Measurements from ENCODE around the gene S100A13.
A peak's percentile ranks its signal among the peaks of the same experiment; 100 is the strongest.
"Not testable (repeated sequence)": the region's sequence is repeated elsewhere in the genome, so short reads cannot be mapped to it uniquely, and the experiment has no call there.

The S100A13 gene

DNA sequence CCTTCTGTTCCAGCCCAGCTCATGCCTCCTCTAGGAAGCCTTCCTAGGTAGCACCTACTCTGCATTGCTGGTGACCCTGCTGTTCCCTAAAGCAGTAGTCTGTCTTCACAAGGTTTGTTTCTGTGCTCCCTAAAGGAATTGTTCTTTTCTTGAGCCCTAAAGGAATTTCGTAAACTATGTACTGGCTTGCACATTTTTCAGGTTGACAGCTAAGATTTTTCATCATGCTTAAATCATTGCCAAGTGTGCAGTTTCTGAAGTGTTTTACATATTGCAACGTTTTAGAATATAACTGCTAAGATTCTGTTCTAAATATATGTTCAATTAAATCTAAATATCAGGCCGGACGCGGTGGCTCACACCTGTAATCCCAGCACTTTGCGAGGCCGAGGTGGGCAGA is 27.5 kb downstream of the S100A13 start:
- no peak for DNase-seq

DNA sequence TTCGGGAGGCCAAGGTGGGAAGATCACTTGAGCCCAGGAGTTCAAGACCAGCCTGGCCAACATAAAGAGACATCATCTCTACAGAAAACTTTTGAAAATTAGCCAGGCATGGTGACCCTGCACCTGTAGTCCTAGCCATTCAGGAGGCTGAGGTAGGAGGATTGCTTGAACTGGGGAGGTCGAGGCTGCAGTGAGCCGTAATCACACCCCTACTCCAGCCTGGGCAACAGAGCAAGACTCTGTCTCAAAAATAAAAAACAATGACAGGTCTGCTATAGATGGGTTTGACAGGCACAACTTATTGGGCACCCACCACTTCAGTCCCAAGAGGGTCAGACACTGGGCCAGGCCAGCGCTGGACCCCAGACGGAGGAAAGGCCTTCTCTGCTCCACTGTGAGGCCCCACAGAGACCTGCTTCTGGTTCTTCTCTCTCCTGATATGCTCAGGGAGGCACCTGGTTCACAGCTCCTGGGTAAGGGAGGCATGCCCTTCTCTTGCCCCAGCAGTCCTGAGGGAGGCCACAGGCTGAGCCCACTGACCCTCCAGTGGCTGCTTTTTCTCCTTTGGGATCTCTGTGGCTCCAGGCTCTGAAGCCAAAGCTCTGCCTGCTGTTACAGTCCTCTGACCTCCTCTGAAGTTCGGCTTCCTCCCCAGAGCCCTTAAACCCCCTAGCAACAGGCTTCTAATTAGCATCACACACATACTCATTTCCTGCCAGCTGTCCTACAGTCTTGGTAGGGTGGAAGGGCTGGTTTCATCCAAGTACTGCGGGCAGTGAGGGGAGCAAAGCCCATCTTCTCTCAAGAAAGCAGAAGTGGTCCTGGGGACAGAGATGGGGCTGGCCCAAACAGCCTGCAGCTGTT is 28.8 kb downstream of the S100A13 start:
- DNase-seq, result no peak

DNA sequence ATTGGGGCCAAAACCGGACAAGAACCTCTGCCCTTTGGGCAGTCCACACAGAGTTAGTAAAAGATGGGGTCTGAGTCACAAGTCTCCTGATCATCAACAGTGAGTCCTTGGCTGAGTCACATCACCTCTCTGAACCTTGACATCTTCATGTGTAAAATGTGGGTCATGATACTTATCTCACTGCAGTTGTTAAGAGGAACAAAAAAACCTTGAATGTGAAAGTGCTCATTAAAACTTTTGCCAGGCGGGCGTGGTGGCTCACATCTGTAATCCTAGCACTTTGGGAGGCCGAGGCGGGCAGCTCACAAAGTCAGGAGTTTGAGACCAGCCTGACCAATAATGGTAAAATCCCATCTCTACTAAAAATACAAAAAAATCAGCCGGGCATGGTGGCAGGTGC is 30.1 kb downstream of the S100A13 start:
- DNase-seq, result no peak

DNA sequence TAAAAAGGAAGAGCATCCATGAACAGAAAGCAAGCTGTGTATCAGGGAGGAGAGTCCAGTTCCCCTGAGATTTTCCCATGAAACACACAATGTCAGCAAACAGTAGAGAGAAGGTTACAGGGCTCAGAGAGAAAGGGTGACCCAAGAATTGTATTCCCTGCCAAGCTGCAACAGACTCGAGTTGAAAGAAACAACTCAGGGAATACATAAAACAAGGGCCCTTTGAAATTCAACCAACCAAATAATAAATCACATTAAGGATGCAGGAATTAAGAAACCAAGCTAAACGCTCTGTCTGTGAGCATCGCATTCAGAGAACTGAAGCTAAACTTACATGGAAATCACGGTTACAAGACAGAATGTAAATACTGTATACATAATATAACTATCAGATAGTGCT is 34.6 kb downstream of the S100A13 start:
- peak; percentile 61 for DNase-seq

DNA sequence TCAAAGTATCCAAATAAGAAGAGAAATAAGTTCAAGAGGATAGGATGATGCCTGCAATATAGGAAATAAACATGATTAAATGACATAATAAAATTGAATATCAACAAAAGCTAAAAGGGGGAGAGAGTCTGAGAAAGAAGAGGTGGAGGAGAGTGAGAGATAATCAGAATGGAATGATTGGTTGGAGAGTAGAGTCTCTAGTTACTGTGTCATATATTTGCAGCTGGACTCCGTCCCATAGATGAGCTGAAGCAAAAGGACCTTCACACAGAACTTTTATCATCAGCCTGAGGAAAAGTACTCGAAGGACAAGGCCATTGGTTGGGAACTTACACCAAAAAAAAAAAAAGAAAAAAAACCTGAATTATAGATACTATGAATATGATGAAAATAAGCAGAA is 38.8 kb downstream of the S100A13 start:
- no peak for DNase-seq

DNA sequence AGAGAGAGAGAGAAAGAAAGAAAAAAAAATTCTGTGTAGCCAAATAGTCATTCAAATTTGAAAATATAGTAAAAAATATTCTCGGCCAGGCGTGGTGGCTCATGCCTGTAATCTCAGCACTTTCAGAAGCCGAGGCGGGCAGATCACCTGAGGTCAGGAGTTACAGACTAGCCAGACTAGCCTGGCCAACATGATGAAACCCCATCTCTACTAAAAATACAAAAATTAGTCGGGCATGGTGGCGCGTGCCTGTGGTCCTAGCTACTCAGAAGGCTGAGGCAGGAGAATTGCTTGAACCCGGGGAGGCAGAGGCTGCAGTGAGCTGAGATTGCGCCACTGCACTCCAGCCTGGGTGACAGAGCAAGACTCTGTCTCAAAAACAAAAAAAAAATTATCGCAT is 39.3 kb downstream of the S100A13 start:
- not testable (repeated sequence) for DNase-seq

DNA sequence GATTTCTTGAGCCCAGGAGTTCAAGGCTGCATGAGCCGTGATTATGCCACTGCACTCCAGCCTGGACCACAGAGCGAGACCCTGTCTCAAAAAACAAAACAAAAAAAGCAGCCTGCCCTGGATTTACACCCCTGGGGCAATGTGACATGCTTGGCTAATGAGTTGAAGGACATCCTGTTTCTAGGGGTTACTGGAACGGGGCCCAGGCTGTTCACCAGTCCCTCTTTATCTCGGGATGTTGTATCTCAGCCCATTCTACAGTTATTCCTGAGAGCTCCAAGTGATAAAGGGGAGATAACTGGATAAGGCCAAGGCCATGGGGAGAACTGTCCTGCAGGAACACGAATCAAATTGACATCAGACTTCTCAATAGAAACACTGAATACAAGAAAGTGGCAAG is 40.0 kb downstream of the S100A13 start:
- DNase-seq, result no peak

DNA sequence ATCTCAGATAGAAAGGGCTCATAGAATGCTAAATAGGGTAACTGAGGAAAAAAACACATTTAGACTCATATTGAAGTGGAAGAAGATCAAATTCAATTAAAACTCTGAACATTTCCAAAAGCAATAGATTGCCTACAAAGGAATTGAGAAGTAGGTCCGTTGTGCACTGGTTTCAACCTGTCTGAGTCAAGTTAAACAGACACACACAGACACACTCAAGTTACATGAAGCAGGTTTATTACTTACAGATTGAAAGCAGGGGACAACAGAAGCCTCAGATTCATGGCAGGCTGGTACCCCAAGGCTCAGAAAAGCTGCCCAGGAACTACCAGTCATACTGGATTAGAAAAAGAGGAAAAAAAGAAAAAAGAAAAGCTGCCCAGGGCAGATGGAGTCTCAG is 41.0 kb downstream of the S100A13 start:
- no peak for DNase-seq

DNA sequence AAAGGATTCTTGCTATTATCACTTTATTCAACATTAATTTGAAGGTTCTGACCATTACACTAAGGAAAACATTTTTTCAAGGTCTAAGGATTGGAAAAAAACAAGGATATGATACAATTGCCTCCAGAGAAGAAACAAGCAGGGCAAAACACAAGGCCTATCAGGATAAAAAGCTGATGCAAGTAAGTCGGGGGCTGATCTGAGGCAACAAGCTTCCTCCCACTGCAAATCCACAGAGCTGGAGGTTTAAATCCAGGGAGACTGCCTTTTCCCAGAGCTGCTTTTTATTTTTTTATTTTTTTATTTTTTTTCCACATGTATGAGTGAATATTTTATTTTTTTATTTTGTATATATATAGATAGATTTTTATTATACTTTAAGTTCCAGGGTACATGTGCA is 42.3 kb downstream of the S100A13 start:
- DNase-seq, result no peak

DNA sequence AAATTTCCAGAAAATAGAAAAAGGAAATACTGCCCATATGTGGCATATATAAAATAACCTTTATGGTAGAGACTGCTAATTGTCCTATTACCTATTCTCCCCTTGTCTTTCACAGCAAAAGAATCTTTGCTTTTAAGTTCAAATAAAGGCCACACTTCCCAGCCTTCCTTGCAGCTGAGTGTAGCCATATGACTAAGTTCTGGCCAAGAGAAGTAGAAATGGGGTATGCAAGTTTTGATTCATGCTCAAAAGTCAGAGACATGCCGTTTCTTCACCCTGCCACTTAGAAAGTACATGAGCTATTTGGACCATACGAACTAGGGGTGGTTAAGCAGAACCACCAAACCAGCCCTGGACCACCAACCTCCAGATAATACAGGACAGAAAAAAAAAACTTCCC is 43.3 kb downstream of the S100A13 start:
- DNase-seq, result no peak

DNA sequence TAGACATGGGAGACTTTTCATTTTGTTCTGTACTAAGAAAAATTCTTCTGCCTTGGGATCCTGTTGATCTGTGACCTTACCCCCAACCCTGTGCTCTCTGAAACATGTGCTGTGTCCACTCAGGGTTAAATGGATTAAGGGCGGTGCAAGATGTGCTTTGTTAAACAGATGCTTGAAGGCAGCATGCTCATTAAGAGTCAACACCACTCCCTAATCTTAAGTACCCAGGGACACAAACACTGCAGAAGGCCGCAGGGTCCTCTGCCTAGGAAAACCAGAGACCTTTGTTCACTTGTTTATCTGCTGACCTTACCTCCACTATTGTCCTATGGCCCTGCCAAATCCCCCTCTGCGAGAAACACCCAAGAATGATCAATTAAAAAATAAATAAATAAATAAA is 43.8 kb downstream of the S100A13 start:
- DNase-seq, result not testable (repeated sequence)

DNA sequence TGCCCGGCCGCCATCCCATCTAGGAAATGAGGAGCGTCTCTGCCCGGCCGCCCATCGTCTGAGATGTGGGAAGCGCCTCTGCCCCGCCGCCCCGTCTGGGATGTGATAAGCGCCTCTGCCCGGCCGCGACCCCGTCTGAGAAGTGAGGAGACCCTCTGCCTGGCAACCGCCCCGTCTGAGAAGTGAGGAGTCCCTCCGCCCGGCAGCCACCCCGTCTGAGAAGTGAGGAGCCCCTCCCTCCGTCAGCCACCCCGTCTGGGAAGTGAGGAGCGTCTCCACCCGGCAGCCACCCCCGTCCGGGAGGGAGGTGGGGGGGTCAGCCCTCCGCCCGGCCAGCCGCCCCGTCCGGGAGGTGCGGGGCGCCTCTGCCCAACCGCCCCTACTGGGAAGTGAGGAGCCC is 44.5 kb downstream of the S100A13 start:
- DNase-seq, result not testable (repeated sequence)

DNA sequence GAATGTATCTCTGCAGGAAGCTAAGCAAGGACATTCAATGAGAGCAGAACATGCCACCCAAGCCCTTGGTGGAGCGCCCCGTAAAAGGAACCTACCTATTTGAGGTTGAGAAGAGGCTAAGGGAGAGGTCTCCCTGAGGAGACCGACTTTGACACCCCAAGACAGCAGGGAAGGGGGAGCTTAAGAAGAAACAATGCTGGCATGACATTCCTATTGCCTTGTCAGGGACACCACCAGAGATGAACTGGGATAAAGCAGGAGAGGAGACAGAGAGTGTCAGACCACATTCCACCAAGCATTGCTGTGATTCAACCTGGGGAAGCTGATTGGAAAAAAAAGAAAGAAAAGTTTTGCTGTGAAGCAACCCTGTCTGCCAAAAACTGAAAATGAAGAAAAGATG is 48.4 kb downstream of the S100A13 start:
- DNase-seq, result no peak

DNA sequence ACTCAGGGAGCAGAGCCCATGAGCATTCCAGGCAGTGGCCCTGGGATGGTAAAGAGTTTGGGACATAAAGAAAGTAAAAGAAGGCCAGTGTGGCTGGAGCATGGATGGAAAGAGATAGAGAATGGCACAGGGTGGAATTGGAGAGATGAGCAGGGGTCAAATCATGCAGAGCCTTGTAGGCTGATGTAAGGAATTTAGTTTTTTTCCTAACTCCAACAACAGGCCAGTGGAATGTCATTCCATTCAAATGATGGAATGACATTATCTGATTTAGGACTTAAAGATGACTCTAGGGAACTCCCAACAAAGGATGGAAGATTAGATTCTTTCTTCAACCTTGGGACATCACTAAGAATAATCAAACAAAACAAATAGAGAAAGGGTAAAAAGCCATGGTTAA is 48.8 kb downstream of the S100A13 start:
- DNase-seq, result no peak

DNA sequence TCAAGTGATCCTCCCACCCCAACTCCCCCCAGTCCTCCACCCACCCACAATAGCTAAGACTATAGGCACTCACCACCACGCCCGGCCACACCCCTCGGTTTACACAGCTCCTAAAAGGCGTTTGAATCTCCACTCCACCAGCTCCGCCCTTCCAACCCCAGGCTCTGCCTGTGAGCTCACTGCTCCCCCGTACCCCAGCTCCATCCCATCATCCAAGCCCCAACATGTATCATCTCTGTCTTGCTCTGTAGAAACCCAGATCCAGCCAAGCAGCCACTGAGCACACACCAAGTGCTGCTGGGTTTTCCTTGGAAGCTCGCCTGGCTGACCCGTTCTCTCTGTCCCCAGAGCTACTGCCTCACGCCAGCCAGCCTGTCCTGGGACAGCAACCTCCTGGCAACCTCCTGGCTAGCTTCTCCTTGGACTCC is 49.7 kb downstream of the S100A13 start:
- DNase-seq, result peak; percentile 39

DNA sequence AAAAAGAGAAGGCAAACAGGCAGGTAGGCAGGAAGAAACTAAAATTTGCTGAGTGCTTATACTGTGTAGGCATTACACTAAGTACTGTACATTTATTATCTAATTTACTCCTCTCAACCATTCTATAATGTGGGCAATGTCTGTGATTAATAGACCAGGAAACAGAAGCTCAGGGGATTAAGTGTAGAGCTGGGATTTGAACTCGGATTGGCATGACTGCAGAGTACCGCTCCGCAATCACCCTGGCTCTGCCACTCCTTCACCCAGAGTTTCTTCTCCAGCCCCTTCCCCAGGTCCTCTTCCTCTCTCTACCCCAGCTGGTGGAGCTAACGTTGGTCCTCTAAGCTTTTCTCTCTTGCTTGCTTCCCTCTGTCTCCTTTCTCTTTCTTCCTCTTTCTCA is 50.2 kb downstream of the S100A13 start:
- DNase-seq, result no peak

DNA sequence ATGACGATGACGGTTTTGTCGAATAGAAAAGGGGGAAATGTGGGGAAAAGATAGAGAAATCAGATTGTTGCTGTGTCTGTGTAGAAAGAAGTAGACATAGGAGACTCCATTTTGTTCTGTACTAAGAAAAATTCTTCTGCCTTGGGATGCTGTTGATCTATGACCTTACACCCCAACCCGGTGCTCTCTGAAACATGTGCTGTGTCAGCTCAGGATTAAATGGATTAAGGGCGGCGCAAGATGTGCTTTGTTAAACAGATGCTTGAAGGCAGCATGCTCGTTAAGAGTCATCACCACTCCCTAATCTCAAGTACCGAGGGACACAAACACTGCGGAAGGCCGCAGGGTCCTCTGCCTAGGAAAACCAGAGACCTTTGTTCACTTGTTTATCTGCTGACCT is 51.8 kb downstream of the S100A13 start:
- DNase-seq, result not testable (repeated sequence)

DNA sequence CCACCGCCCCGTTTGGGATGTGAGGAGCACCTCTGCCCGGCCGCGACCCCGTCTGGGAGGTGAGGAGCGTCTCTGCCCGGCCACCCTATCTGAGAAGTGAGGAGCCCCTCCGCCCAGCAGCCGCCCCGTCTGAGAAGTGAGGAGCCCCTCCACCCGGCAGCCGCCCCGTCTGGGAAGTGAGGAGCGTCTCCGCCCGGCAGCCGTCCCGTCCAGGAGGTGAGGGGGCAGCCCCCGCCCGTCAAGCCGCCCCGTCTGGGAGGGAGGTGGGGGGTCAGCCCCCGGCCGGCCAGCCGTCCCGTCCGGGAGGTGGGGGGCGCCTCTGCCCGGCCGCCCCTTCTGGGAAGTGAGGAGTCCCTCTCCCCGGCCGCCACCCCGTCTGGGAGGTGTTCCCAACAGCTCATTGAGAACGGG is 52.2 kb downstream of the S100A13 start:
- not testable (repeated sequence) for DNase-seq

DNA sequence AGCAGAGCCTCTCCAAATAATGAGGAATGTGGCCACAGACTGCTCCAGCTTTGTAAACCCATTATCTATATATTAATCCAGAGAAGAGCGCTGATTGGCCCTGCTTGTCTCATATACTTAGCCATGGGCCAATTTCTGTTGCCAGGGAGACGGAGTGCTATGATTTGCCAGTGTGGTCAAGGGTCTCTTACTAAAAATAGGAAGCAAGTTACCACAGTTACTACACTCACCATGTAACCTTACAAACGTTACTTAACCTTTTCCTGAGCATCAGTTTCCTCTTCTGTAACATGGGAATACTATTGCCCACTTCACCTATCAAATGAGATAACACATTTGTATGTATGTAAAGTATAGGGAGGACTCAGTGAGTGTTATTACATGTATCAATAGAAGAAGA is 54.0 kb downstream of the S100A13 start:
- DNase-seq, result no peak

DNA sequence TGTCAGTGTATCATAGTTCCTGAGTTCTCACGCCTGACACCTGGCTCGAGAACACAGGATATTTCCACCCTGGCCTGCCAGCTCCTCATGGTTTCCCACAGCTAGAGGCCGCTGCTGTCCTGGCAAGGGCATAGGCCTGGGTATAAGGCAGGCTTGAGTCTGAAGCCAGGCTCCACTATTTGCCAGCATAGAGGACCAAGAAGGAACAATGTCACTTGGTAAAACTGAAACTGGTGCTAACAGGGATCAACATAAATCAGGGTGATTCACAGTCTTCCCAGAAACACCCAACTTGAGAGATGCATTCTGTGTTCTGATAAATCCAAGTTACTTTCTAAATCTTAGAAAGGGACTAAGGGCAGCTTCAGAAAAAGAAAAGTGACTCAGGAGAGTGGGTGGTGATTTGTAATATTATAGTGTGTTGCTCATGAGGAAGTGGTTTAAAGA is 54.7 kb downstream of the S100A13 start:
- DNase-seq, result peak; percentile 88

DNA sequence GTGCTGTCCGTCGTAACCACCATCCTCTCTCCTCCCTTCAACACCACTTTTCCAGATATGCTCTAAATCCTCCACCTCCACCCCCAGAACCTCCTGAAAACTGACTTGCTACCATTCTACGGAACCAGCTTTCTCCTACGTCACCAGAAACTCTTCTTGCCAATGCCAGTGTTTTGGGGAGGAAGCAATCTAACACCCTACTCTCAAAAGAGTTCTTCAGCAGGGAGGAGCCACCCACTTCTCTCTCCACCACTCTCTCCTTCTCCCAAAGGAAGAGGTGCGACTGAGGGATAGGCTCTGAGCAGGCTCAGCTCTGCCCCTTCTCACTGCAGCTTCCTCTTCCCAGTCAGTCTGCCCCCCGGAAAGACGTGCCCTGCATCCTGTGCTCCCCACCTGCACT is 55.6 kb downstream of the S100A13 start:
- no peak for DNase-seq

DNA sequence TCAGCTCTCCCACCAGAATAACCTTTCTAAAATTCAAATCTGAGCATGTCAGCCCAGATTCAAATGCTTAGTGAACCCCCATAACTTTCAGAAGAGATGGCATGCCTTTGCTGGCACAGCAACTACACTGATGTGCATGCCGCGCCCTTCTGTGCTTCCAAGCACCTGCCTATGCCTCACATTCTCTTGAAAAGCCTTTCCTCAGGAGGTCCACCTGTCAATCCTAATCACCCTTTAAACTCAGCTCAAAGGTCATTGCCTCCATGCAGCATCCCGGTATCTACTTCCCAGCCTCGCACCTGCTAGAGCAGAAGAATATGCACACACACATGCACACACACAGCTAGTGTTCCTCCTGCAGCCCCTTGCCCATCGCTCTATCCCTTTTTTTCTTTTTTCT is 56.4 kb downstream of the S100A13 start:
- no peak for DNase-seq

DNA sequence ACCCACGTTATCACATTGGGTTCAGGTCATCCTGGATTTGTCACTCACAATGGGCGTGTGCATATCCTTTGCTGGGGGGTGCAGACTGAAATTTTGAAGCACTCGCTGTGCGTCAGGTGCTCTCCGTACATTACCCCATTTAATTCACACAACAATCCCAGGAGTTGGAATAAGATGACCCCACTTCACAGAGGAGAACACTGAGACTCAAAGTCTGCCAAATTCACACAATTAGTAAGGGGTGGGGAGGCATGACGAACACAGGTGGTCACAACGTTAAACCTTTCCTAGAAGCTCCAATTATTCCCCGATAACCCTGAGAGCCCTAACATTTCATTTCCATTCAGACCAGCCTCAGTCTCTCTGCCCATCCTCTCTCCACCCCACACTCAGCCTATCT is 57.8 kb downstream of the S100A13 start:
- no peak for DNase-seq

Measured in midbrain (tissue), 1 donor.